GM11168 (cell line): Measurements from ENCODE around the gene GARS1.

Experiments used
- in situ Hi-C: fragments of 300-500 bp; cut with MboI; formaldehyde crosslinking; loops from one replicate; pipeline ENCODE4 v1.12.0; 2022; ENCODE audit warnings: low sequenced_read_pairs; ENCODE audit not compliant: unreplicated experiment

The GARS1 gene

GRCh38 chr7:30674420-30674819, 79.7 kb downstream of the GARS1 start:
- in situ Hi-C loops, result no loop called here

GRCh38 chr7:30674876-30675275, 80.2 kb downstream of the GARS1 start:
- in situ Hi-C loops, result no loop called here

- in situ Hi-C loops, result no loop called here
Measured at GRCh38 chr7:30678805-30679204, 84.1 kb downstream of the GARS1 start.

GRCh38 chr7:30679664-30680063, 85.0 kb downstream of the GARS1 start:
- in situ Hi-C loops, result no loop called here

GRCh38 chr7:30681331-30681797, 86.7 kb downstream of the GARS1 start:
- in situ Hi-C loops, result no loop called here

- in situ Hi-C loops, result no loop called here
Measured at GRCh38 chr7:30681815-30682211, 87.1 kb downstream of the GARS1 start.

- in situ Hi-C loops, result no loop called here
Measured at GRCh38 chr7:30682212-30683083, 87.8 kb downstream of the GARS1 start, which contains the start of gene CRHR2. CRHR2 (minus strand) TSS chr7:30682456; CDS start chr7:30682280, 176 bp downstream.

GRCh38 chr7:30683306-30683705, 88.6 kb downstream of the GARS1 start:
- in situ Hi-C loops, result no loop called here
